Esophagus muscularis mucosa (tissue), 3 donors: ENCODE measurements around the gene FBXO45.

Experiments used
- POLR2AphosphoS5 ChIP-seq, 2 donors: sonication (generic); formaldehyde crosslinking; IDR thresholded peaks; one replicate each; pipeline ENCODE4 v1.6.1; 2017; ENCODE audit warnings: antibody characterized with exemption in 2 of 2
- TF ChIP-seq, protein P1 (sequence below), 3 experiments: fragments of 200-600 bp in 2 of 3; fragments of 450-650 bp in 1 of 3; sonication (generic) in 2 of 3; IDR thresholded peaks; one replicate each; pipeline ENCODE4 v1.5.1; 2017 to 2019; ENCODE audit warnings: antibody characterized with exemption in 3 of 3, mild to moderate bottlenecking in 2 of 3, moderate library complexity in 1 of 3

DNA sequence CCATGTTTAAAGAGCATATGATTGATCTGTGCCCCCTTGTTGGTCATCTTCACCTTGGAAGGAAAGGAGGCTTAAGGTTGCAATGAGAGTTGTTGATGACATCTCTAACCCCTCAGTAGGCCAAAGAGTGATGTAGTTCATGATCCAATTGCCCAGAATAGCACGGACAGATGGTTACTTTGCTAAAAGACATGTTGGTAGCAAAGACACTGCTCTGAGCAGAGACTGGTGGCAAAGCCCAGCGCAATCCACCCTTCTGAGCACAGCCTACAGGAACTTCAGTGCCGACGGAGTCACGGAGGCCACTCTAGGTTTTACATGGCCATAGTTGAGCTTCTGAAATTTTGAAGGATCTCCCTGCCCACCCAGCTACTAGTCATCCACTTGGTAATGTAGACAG, 21.8 kb downstream of the FBXO45 start:
- TF ChIP-seq, protein P1, sequence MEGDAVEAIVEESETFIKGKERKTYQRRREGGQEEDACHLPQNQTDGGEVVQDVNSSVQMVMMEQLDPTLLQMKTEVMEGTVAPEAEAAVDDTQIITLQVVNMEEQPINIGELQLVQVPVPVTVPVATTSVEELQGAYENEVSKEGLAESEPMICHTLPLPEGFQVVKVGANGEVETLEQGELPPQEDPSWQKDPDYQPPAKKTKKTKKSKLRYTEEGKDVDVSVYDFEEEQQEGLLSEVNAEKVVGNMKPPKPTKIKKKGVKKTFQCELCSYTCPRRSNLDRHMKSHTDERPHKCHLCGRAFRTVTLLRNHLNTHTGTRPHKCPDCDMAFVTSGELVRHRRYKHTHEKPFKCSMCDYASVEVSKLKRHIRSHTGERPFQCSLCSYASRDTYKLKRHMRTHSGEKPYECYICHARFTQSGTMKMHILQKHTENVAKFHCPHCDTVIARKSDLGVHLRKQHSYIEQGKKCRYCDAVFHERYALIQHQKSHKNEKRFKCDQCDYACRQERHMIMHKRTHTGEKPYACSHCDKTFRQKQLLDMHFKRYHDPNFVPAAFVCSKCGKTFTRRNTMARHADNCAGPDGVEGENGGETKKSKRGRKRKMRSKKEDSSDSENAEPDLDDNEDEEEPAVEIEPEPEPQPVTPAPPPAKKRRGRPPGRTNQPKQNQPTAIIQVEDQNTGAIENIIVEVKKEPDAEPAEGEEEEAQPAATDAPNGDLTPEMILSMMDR (IDR thresholded peaks at IDR 0.05) = no peak
- no peak for TF ChIP-seq POLR2AphosphoS5 (IDR thresholded peaks at IDR 0.05)
